ENCODE results near the gene KHNYN. TPM values are rescaled to one million over a fixed set of nuclear protein-coding genes. Genes with fewer than 3 reads are reported as not detected.
"Not testable (repeated sequence)": the region's sequence is repeated elsewhere in the genome, so short reads cannot be mapped to it uniquely, and the experiment has no call there.

The KHNYN gene
- 38.8 TPM for total RNA-seq

- DNase-seq = peak; percentile 94
Measured at GRCh38 chr14:24429395-24430142, at the start of gene KHNYN, which contains the start of gene CBLN3. Gene KHNYN, plus strand, starts transcription at chr14:24429954. Its CDS starts 777 bp downstream, at chr14:24430731. Gene CBLN3, minus strand, starts transcription at chr14:24429668. Its CDS starts 614 bp downstream, at chr14:24429054.

- DNase-seq = no peak
Measured at GRCh38 chr14:24381363-24382063, 48.2 kb upstream of the KHNYN start.

- no peak for DNase-seq
Measured at GRCh38 chr14:24382064-24382371, 47.7 kb upstream of the KHNYN start.

GRCh38 chr14:24384169-24384568 is 45.6 kb upstream of the KHNYN start:
- no peak for DNase-seq

GRCh38 chr14:24385524-24385923 is 44.2 kb upstream of the KHNYN start:
- no peak for DNase-seq

GRCh38 chr14:24387009-24387345 is 42.8 kb upstream of the KHNYN start:
- DNase-seq = no peak

- not testable (repeated sequence) for DNase-seq
Measured at GRCh38 chr14:24387579-24387978, 42.2 kb upstream of the KHNYN start.

- no peak for DNase-seq
Measured at GRCh38 chr14:24388474-24389179, 41.1 kb upstream of the KHNYN start.

- DNase-seq = no peak
Measured at GRCh38 chr14:24389226-24389848, 40.4 kb upstream of the KHNYN start.

GRCh38 chr14:24390701-24391468 is 38.9 kb upstream of the KHNYN start:
- no peak for DNase-seq

GRCh38 chr14:24392325-24393091 is 37.2 kb upstream of the KHNYN start:
- no peak for DNase-seq

GRCh38 chr14:24394275-24394674 is 35.5 kb upstream of the KHNYN start:
- no peak for DNase-seq

GRCh38 chr14:24395609-24396582 is 33.9 kb upstream of the KHNYN start:
- no peak for DNase-seq

- no peak for DNase-seq
Measured at GRCh38 chr14:24397639-24398292, 32.0 kb upstream of the KHNYN start.

- peak; percentile 81 for DNase-seq
Measured at GRCh38 chr14:24398293-24398652, 31.5 kb upstream of the KHNYN start.

GRCh38 chr14:24398653-24399446 is 30.9 kb upstream of the KHNYN start, which contains the start of gene NYNRIN:
Gene NYNRIN, plus strand, starts transcription at chr14:24399003. Its CDS starts 244 bp downstream, at chr14:24399247.
- DNase-seq = peak; percentile 87

- DNase-seq = no peak
Measured at GRCh38 chr14:24399447-24399822, 30.3 kb upstream of the KHNYN start.

- DNase-seq = no peak
Measured at GRCh38 chr14:24399999-24400718, 29.6 kb upstream of the KHNYN start.
